ENCODE measurements around the gene RNF207.

RNF207 gene

DNA sequence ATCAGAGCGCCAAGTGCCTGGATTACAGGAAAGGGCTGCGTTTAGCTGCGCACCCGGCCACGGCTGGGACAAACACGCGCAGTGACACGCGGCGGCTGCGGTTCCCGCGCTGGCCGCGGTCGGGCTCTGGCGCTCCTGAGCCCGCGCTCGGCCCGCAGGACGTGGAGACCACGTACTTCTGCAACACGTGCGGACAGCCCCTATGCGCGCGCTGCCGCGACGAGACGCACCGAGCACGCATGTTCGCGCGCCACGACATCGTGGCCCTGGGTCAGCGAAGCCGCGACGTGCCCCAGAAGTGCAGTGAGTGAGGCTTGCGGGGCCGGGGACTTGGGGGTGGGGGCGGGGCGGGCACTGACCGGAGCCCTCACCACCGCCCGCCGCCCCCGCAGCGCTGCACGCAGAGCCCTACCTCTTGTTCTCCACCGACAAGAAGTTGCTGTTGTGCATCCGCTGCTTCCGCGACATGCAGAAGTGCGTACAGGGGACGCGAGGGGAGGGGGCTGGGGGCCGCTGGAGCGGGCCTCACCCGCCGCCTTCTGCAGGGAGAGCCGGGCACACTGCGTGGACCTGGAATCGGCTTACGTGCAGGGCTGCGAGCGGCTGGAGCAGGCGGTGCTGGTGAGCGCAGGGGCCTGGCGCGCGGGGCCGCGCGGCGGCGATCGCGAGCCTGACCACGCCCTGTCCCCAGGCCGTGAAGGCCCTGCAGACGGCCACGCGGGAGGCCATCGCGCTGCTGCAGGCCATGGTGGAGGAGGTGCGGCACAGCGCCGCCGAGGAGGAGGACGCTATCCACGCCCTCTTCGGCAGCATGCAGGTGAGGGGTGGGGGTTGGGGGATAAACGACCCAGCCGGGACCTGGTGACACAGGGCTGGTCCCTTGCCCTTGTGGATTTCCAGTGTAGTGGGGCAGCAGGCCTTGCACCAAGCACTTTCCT is 3.1 kb downstream of the RNF207 start:
- Histone ChIP-seq H3K9me2 (replicated peaks; ENCODE audit: insufficient read depth, low read length) (no peaks in the 10 kb centered on the region), H3K4me3 (ENCODE audit: low read length) (no peak overlapping the region), H3K36me3 (replicated peaks; ENCODE audit: insufficient read depth, low read length) (no peaks in the 10 kb centered on the region), H3K27me3 (replicated peaks; ENCODE audit: insufficient read depth, low read length) (peaks cover 37% of the 10 kb centered on the region), H3K79me2 (ENCODE audit: low read length) (no peaks in the 10 kb centered on the region), H3K4me1 (ENCODE audit: low read length) (no peaks in the 10 kb centered on the region), H3K9me3 (replicated peaks; ENCODE audit: insufficient read depth, low read length) (no peaks in the 10 kb centered on the region), H3F3A (ENCODE audit: insufficient read depth, low read length) (no peaks in the 10 kb centered on the region), H3K9ac (ENCODE audit: low read length) (no peak overlapping the region), H4K20me1 (ENCODE audit: insufficient read depth, low read length) (no peaks in the 10 kb centered on the region), H3K4me2 (ENCODE audit: low read depth, low read length) (no peak overlapping the region), H3K27ac (ENCODE audit: low read length) (no peak overlapping the region), H2AFZ (ENCODE audit: low read length) (no peak overlapping the region)
- DNase-seq = no peak
- TF ChIP-seq EZH2phosphoT487 (IDR thresholded peaks at IDR 0.05; ENCODE audit: low read length) = no peak
- TF ChIP-seq, protein P1, sequence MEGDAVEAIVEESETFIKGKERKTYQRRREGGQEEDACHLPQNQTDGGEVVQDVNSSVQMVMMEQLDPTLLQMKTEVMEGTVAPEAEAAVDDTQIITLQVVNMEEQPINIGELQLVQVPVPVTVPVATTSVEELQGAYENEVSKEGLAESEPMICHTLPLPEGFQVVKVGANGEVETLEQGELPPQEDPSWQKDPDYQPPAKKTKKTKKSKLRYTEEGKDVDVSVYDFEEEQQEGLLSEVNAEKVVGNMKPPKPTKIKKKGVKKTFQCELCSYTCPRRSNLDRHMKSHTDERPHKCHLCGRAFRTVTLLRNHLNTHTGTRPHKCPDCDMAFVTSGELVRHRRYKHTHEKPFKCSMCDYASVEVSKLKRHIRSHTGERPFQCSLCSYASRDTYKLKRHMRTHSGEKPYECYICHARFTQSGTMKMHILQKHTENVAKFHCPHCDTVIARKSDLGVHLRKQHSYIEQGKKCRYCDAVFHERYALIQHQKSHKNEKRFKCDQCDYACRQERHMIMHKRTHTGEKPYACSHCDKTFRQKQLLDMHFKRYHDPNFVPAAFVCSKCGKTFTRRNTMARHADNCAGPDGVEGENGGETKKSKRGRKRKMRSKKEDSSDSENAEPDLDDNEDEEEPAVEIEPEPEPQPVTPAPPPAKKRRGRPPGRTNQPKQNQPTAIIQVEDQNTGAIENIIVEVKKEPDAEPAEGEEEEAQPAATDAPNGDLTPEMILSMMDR (IDR thresholded peaks at IDR 0.05; ENCODE audit: low read length) = no peak
- no peak for TF ChIP-seq EZH2 (optimal IDR thresholded peaks at IDR 0.05; ENCODE audit: low read depth, low read length)

DNA sequence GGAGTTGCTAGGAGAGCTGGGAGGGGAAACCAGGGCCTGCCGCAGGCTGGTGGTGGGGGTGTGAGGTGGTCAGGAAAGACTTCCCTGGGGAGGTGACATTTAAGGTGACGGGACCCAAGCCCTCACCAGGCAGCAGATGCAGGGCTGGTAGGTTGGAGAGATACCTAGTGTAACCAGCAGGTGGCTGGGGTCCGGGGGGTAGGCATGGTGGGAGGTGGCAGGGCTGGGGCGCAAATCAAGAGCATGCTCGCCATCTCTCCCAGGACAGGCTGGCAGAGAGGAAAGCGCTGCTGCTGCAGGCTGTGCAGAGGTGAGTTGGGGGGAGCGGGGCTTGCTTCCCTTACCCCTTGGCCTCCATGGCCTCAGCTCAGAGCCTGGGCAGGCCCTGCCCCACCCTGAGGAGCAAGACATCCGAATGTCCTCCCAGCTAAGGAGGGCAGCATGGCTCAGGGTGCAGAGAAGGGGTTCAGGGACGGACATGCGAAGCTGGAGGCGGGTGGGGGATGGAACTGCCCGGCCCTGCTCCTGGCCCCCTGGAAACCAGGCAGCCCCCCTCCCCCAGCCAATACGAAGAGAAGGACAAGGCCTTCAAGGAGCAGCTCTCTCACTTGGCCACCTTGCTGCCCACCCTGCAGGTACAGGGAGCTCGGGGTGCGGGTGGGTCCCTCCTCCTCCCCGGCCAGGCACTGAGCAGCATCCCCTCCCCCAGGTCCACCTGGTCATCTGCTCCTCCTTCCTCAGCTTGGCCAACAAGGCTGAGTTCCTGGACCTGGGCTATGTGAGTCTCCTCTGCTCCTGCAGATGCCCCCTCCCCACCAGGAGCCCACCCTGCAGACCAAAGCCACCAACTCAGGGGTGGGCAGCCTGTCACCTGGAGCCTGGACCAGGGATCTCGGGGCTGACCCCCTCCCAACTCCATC is 4.0 kb downstream of the RNF207 start:
- Histone ChIP-seq H3K4me3 (ENCODE audit: low read length) (no peak overlapping the region), H3K4me1 (ENCODE audit: low read length) (no peaks in the 10 kb centered on the region), H3K9me2 (replicated peaks; ENCODE audit: insufficient read depth, low read length) (no peaks in the 10 kb centered on the region), H2AFZ (ENCODE audit: low read length) (no peak overlapping the region), H3K79me2 (ENCODE audit: low read length) (no peaks in the 10 kb centered on the region), H3K27ac (ENCODE audit: low read length) (no peak overlapping the region), H4K20me1 (ENCODE audit: insufficient read depth, low read length) (no peaks in the 10 kb centered on the region), H3F3A (ENCODE audit: insufficient read depth, low read length) (no peaks in the 10 kb centered on the region), H3K4me2 (ENCODE audit: low read depth, low read length) (no peak overlapping the region), H3K27me3 (replicated peaks; ENCODE audit: insufficient read depth, low read length) (peaks cover 40% of the 10 kb centered on the region), H3K36me3 (replicated peaks; ENCODE audit: insufficient read depth, low read length) (no peaks in the 10 kb centered on the region), H3K9ac (ENCODE audit: low read length) (no peak overlapping the region), H3K9me3 (replicated peaks; ENCODE audit: insufficient read depth, low read length) (no peaks in the 10 kb centered on the region)
- TF ChIP-seq, protein P1 (IDR thresholded peaks at IDR 0.05; ENCODE audit: low read length) = peak; percentile 19
- no peak for TF ChIP-seq EZH2phosphoT487 (IDR thresholded peaks at IDR 0.05; ENCODE audit: low read length)
- DNase-seq = no peak

DNA sequence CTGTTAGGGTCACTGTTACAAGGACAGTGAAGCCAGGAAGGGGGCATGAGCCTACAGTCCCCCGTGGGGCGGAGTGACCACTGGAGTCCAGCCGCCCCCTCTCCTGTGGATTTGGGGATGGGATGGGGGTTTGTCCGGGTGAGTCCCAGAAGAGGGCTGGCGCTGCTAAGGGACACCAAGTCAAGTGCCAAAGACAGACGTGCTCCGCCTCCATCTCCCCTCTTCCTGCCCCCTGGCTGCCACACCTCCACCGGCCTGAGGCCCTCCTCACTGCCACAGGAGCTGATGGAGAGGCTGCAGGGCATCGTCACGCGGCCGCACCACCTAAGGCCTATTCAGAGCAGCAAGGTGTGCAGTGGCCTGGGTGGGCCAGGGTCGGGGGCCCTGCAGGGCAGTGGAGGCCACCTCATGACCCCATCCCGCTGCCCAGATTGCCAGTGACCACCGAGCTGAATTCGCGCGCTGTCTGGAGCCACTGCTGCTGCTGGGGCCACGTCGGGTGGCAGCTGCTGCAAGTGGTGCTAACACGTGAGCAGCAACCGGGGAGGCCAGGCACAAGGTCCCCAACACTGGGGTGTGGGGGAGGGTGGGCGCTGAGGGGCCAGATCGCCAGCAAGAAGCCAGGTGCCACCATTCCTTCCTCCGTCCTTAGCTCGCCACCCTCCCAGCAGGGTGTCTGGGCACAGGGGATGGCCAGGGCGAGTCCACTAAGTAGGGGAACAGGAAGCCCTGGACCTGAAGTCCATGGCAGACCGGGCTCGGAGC is 4.9 kb downstream of the RNF207 start:
- Histone ChIP-seq H3K4me2 (ENCODE audit: low read depth, low read length) (no peak overlapping the region), H2AFZ (ENCODE audit: low read length) (no peak overlapping the region), H3K79me2 (ENCODE audit: low read length) (no peaks in the 10 kb centered on the region), H3K27ac (ENCODE audit: low read length) (no peak overlapping the region), H3K4me3 (ENCODE audit: low read length) (no peak overlapping the region), H3K9me2 (replicated peaks; ENCODE audit: insufficient read depth, low read length) (no peaks in the 10 kb centered on the region), H3K4me1 (ENCODE audit: low read length) (no peaks in the 10 kb centered on the region), H3K9me3 (replicated peaks; ENCODE audit: insufficient read depth, low read length) (no peaks in the 10 kb centered on the region), H3K36me3 (replicated peaks; ENCODE audit: insufficient read depth, low read length) (no peaks in the 10 kb centered on the region), H3F3A (ENCODE audit: insufficient read depth, low read length) (no peaks in the 10 kb centered on the region), H3K9ac (ENCODE audit: low read length) (no peak overlapping the region), H3K27me3 (replicated peaks; ENCODE audit: insufficient read depth, low read length) (peaks cover 38% of the 10 kb centered on the region), H4K20me1 (ENCODE audit: insufficient read depth, low read length) (no peaks in the 10 kb centered on the region)
- DNase-seq = no peak
- TF ChIP-seq EZH2phosphoT487 (IDR thresholded peaks at IDR 0.05; ENCODE audit: low read length) = no peak
- no peak for TF ChIP-seq EZH2 (optimal IDR thresholded peaks at IDR 0.05; ENCODE audit: low read depth, low read length)
- TF ChIP-seq, protein P1 (IDR thresholded peaks at IDR 0.05; ENCODE audit: low read length) = no peak
